ENCODE measurements around the gene ADAR. TPM values are rescaled to one million over a fixed set of nuclear protein-coding genes. Genes with fewer than 3 reads are reported as not detected.

Gene ADAR
- total RNA-seq, 1 experiment from 2014 or later = 221 TPM

- DNase-seq (ENCODE audit: low spot score) = no peak
- H3K9me3 Mint-ChIP-seq = no peaks in the 10 kb centered on the region
- H3K36me3 Mint-ChIP-seq = peaks cover 42% of the 10 kb centered on the region
- H3K4me3 Mint-ChIP-seq = no peak overlapping the region
- ChIA-PET CTCF (no interaction called here), POLR2A (no interaction called here)
- H3K27ac Mint-ChIP-seq = no peak overlapping the region
- no peak for ATAC-seq
- no peak for TF ChIP-seq ZNF416 (CRISPR knock-in tag; IDR thresholded peaks at IDR 0.05)
- no peak for TF ChIP-seq ZNF232 (CRISPR knock-in tag; IDR thresholded peaks at IDR 0.05)
- TF ChIP-seq E2F4 (CRISPR knock-in tag; IDR thresholded peaks at IDR 0.05; ENCODE audit: borderline replicate concordance, low read depth) = no peak
- TF ChIP-seq ZBTB21 (CRISPR knock-in tag; IDR thresholded peaks at IDR 0.05; ENCODE audit: borderline replicate concordance) = no peak
- no peak for TF ChIP-seq ELF4 (CRISPR knock-in tag; IDR thresholded peaks at IDR 0.05; ENCODE audit: low read depth)
- no peak for TF ChIP-seq CBFB (CRISPR knock-in tag; IDR thresholded peaks at IDR 0.05; ENCODE audit: low read depth)
- no peak for TF ChIP-seq GTF2I (CRISPR knock-in tag; conservative IDR thresholded peaks at IDR 0.05)
- no peak for TF ChIP-seq SP1 (CRISPR knock-in tag; conservative IDR thresholded peaks at IDR 0.05)
- TF ChIP-seq ATF6 (CRISPR knock-in tag; IDR thresholded peaks at IDR 0.05) = no peak
- no peak for TF ChIP-seq NR2C2 (CRISPR knock-in tag; IDR thresholded peaks at IDR 0.05)
- no peak for TF ChIP-seq SMAD3 (CRISPR knock-in tag; IDR thresholded peaks at IDR 0.05; ENCODE audit: borderline replicate concordance)
- H3K4me1 Mint-ChIP-seq = no peaks in the 10 kb centered on the region; the same call in 1 of the 2 replicates
- no peaks in the 10 kb centered on the region for H3K27me3 Mint-ChIP-seq (ENCODE audit: low read depth)
Observed at GRCh38 chr1:154548028-154548427, 60.0 kb downstream of the ADAR start.

- Mint-ChIP-seq H3K27me3 (ENCODE audit: low read depth) (no peaks in the 10 kb centered on the region), H3K27ac (no peak overlapping the region; the same call in 1 of the 2 replicates), H3K36me3 (peaks cover 34% of the 10 kb centered on the region), H3K9me3 (no peaks in the 10 kb centered on the region), H3K4me1 (no peaks in the 10 kb centered on the region; the same call in 1 of the 2 replicates), H3K4me3 (no peak overlapping the region)
- TF ChIP-seq SOX15 (CRISPR knock-in tag; IDR thresholded peaks at IDR 0.05) = no peak
- TF ChIP-seq ZNF121 (CRISPR knock-in tag; IDR thresholded peaks at IDR 0.05) = no peak
- no peak for TF ChIP-seq TEAD4 (CRISPR knock-in tag; IDR thresholded peaks at IDR 0.05)
- TF ChIP-seq ZNF281 (CRISPR knock-in tag; IDR thresholded peaks at IDR 0.05) = no peak
- TF ChIP-seq MXD4 (CRISPR knock-in tag; IDR thresholded peaks at IDR 0.05; ENCODE audit: borderline replicate concordance) = no peak
- TF ChIP-seq ZNF671 (CRISPR knock-in tag; IDR thresholded peaks at IDR 0.05) = no peak
- no peak for TF ChIP-seq ATF3 (CRISPR knock-in tag; conservative IDR thresholded peaks at IDR 0.05)
- no peak for TF ChIP-seq HMGXB4 (CRISPR knock-in tag; IDR thresholded peaks at IDR 0.05)
- TF ChIP-seq CREM (CRISPR knock-in tag; IDR thresholded peaks at IDR 0.05) = no peak
- no peak for TF ChIP-seq IRF2 (CRISPR knock-in tag; IDR thresholded peaks at IDR 0.05; ENCODE audit: borderline replicate concordance, low read depth)
- ChIA-PET CTCF (interaction anchor here (0.6 to 3.0 kb wide), 103 partner anchors 8 to 685 kb away, joined by 3 to 189 read pairs (median 4); partner anchors contain the start of genes ADAM15, CHRNB2, IL6R and KCNN3), POLR2A (interaction anchor here (0.6 to 1.5 kb wide), 3 partner anchors 20 to 67 kb away, joined by 3 to 5 read pairs (median 3); partner anchors contain the start of gene CHRNB2)
- ATAC-seq (no peak), DNase-seq (ENCODE audit: low spot score) (no peak)
Observed at GRCh38 chr1:154547105-154547732, 60.8 kb downstream of the ADAR start.

Measured in WTC11 (cell line).